Gastroesophageal sphincter (tissue), 3 donors: ENCODE results near the gene PREPL.

Experiments
- CTCF ChIP-seq, 4 experiments: fragments of 200-600 bp in 2 of 4; fragments of 450-650 bp in 2 of 4; sonication (generic) in 1 of 4; IDR thresholded peaks; one replicate each; pipeline ENCODE4 v1.5.1; 2017 to 2019; ENCODE audit warnings: antibody characterized with exemption in 4 of 4, mild to moderate bottlenecking in 2 of 4, moderate library complexity in 2 of 4
- EP300 ChIP-seq: sonication (generic); formaldehyde crosslinking; IDR thresholded peaks from one replicate; pipeline ENCODE4 v1.6.1; 2017; ENCODE audit warnings: antibody characterized with exemption, mild to moderate bottlenecking
- POLR2A ChIP-seq, 2 donors: fragments of 450-650 bp; IDR thresholded peaks; one replicate each; pipeline ENCODE4 v1.6.1; 2017; ENCODE audit warnings: antibody characterized with exemption in 2 of 2, mild to moderate bottlenecking in 2 of 2, moderate library complexity in 1 of 2
- POLR2AphosphoS5 ChIP-seq: sonication (generic); formaldehyde crosslinking; IDR thresholded peaks from one replicate; pipeline ENCODE4 v1.6.1; 2017; ENCODE audit warnings: antibody characterized with exemption

- TF ChIP-seq POLR2A (IDR thresholded peaks at IDR 0.05) (no peak), EP300 (no peak), CTCF (IDR thresholded peaks at IDR 0.05) (no peak), POLR2AphosphoS5 (no peak)
Measured at GRCh38 chr2:44330801-44331200, 30.5 kb downstream of the PREPL start.
